ENCODE measurements around the gene RPH3AL.

- TF ChIP-seq TAF1 (IDR thresholded peaks at IDR 0.05; ENCODE audit: low read depth, low read length) = no peak
- no peak for TF ChIP-seq POLR2AphosphoS5 (IDR thresholded peaks at IDR 0.05; ENCODE audit: low read depth, low read length)
- TF ChIP-seq RFX5 (IDR thresholded peaks at IDR 0.05; ENCODE audit: borderline replicate concordance, low read depth, low read length) = no peak
- TF ChIP-seq GTF2F1 (IDR thresholded peaks at IDR 0.05; ENCODE audit: borderline replicate concordance, low read depth, low read length) = no peak
- TF ChIP-seq, protein P1, sequence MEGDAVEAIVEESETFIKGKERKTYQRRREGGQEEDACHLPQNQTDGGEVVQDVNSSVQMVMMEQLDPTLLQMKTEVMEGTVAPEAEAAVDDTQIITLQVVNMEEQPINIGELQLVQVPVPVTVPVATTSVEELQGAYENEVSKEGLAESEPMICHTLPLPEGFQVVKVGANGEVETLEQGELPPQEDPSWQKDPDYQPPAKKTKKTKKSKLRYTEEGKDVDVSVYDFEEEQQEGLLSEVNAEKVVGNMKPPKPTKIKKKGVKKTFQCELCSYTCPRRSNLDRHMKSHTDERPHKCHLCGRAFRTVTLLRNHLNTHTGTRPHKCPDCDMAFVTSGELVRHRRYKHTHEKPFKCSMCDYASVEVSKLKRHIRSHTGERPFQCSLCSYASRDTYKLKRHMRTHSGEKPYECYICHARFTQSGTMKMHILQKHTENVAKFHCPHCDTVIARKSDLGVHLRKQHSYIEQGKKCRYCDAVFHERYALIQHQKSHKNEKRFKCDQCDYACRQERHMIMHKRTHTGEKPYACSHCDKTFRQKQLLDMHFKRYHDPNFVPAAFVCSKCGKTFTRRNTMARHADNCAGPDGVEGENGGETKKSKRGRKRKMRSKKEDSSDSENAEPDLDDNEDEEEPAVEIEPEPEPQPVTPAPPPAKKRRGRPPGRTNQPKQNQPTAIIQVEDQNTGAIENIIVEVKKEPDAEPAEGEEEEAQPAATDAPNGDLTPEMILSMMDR (IDR thresholded peaks at IDR 0.05; ENCODE audit: control extremely low read depth in 1 of 3, insufficient read depth in 1 of 3, low read depth in 1 of 3, low read length in 3 of 3) = peak; percentile 48 to 76 (median 69)
- TF ChIP-seq EP300 (IDR thresholded peaks at IDR 0.05; ENCODE audit: borderline replicate concordance in 1 of 2, low read depth in 2 of 2, low read length in 2 of 2) = 0 out of 3 replicates have a peak, but pooled peaks of 1 of the 2 experiments have one; percentile 24
- no peak for TF ChIP-seq HDAC6 (IDR thresholded peaks at IDR 0.05; ENCODE audit: low read depth, low read length)
Observed at GRCh38 chr17:386141-386876, 33.7 kb upstream of the RPH3AL start.

Data from H1 (cell line).